GM19043 (cell line): ENCODE data around the gene SETBP1.

Experiments
- ATAC-seq: cut with Tn5 transposase; IDR thresholded peaks from one replicate; pipeline ENCODE4 v1.9.1; 2021; ENCODE audit warnings: low read depth; ENCODE audit not compliant: unreplicated experiment

The SETBP1 gene

DNA sequence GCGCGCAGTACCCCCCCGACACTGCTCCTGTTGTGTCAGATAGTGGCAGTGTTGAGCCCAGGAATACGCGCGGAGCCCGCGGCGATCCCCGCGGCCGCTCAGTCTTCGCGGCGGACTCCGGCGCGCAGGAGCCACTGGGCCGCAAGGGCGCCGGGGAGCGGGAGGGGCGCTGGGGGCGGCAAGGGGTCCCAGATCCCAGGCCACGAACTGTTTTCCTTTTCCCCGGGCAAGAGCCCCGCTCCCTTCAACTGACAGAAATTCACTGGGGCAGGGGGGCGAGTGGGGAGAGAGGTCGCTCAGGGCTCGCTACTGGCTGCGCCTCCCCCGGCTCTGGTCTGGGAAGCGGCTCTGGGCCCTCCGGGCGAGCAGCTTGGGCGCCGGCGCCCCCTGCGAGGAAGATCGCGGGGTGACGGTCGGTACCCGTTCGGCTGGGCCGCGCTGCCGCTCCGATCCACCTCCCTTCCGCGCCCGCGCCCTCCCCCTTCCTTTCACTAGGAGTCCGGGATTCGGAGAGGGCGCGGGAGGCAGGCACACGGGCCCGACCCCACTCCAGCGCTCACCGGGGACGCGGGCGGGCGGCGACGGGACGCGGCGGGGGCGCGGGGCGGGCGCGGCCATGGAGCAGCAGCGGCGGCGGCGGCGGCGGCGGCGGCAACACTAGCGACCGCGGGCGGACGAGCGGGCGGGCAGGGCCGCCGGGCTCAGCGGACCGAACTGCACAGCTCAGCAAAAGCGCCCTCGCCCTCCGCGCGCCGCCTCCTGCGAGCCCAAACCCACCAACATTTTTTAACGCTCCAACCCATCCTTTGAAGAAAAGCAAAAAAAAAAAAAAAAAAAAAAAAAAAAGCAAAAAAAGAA lies 1.4 kb upstream of the SETBP1 start:
- ATAC-seq, result peak; percentile 92

DNA sequence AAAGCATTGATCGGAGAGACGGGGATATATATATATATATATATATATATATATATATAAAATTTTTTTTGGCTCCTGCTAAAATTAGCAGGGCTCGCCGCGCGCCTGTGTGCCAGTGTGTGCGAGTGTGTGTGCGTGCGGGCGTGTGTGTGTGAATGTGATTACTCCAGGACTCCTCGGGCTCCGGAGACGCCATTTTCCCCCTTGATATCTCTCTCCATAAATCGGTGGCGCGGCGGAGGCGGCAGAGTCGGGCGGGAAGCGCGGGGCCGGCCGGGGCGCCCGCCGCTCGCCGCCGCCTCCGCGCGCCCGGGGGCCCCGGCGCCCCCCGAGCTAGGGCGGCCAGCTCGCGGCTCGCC lies 795 bp upstream of the SETBP1 start:
- ATAC-seq, result no peak

DNA sequence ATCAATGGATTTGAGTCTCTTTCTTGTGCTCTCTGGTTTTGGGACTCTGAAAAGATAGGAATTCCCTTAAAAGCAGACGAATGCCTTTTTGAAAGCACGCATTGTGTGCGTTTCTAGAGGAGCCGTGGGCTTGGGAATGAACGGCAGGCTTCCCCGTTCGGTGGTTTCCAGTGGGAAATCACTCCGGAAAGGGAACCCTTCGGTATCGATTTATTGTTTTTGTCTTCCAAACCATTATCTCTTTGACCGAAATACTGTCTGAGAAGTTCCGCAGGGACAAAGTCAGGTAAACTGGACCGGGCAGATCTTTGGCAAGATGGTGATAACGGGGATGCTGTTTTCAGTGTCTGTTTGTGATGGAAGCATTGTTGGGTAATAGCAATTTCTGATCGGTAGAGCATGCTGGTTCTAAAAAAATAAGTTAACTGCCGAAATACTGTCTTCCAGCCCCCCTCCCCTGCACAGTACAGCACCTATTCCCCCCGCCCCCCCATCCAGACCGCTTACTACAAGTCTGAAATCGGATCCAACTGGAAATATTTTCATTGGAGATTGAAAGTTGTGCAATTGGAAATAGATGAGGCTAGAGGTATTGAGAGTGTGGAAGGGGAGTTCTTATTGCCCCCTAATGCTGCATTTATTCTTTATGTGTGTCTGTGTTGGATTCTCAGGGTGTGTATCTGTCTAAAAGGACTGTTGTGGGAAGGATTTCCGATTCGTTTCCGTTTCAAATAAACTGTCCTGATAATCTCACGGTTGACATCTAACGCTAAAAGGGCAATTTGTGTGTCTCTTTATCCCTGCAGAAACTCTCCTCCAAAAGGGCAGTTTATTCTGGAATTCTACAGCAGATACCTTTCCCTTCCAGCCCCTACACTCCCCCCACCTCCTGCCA lies 635 bp downstream of the SETBP1 start:
- no peak for ATAC-seq

DNA sequence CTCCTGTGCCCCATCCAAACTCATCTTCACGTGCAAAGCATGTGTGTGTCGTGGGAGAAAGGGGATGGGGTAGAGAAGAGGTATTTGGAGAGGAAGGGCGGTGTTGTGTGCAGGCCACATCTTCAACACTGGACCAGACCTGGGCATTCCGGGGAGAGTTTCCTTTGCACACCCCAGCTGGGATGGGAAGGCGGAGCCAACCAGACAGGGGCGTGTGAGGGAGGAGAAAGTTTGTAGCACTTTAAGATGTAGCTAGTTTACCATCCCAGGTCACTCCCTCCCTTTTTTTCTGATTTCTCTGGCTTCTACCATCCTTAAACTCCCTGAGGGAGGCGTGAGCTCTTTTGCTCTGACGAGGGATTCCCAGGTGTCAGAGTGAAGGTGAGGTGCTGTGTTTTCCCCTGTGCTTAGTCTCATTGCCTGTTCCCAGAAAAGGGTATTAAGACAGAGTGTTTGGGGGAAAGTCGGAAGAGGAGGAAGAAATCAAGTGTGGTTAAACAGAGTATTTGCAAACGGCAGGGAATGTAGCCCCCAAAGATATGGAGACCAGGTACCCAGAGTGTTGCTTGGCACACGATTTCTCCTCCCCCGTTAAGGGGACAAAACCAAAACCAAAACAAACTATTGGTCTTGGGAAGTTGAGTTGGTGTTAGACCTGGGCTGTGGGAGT lies 1.6 kb downstream of the SETBP1 start:
- no peak for ATAC-seq

DNA sequence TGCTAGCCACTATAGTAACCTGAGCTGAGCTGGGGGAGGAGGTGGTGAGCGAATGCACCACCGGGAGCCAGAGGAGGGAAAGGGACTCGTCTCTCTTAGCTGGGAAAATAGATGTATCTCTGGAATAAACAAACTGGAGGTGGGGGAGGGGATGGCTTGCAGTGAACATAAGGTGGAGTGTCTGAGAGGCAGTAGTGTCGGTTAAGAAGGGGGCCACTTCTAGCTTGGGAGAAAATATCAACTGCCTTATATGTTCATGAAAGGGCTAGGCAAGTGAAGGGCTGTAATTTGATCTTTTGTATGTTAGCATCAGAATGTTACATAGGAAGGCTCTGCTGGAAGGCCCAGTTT lies 2.2 kb downstream of the SETBP1 start:
- ATAC-seq, result no peak

DNA sequence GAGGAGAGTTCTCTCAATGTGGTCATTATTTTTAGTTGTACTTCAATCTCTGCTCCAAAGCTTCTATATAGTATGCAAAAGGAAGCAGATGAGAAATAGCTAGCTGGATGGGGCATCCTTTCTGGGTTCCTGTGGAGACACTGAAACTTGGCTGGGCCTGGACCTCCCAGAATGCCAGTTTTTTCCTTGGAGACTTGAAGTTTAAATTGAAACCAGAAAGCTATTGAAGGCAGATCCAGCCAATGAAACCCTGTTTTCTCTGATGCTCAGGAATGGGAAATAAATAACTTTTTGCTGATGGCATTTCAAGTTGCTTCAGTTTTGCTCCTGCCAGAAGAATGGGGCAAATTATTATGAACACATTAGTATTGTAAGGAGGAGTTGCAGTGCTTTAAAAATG lies 2.9 kb downstream of the SETBP1 start:
- ATAC-seq, result no peak

DNA sequence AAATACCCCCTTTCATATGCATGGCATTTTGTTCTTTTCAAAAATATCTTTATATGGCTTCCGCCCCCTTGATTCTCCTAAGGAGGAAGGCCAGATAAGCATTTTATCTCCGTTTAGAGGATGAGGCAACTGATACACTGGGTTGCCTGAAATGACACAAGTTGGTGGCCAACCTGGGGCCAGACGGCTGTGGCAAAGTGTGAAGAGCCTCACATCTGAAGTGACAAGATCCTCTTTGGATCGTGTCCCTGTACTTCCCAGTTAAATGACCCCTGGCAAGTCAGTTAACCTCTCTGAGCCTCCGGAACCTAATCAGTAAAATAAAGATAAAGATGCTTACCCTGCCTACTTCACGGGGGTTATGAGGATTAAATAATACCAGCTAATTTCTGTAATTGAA lies 4.6 kb downstream of the SETBP1 start:
- ATAC-seq, result no peak

DNA sequence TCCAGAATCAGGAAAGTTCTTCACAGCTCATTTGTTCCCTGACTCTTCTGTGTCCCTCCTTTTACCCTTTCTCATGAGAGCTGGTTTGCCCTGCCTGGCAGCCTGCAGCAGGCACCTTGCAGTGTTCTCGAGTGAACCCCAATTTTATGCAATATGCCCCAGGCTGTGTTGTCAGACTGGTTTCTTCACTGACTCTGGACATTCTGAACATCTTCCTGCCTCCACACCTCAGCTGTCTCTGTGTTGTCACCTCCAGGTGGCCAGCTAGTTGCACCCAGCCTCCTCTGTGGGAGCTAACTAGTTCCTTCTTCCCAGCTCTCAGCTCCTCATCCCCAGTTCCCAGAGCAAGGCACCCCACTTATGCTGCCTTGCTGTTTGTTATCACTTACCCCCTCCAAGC lies 5.5 kb downstream of the SETBP1 start:
- ATAC-seq, result no peak

DNA sequence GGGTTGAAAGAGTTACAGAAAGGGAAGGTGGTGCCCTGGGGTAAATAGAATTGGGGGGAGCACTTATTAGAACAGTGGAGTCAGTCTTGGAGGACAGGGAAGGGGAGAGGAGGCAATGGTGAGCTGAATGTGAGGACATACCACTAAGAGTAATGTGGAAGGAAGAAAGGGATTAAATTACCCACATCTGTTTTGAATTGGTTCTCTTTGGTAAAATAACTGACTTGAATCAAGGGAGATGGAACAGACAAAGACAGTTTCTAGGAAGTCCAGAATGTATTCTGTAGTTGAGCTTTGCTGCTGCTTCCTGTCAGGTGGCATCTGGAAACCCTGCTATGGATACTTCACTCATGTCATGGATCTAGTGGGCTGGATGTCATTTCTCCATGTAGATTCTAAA lies 6.7 kb downstream of the SETBP1 start:
- ATAC-seq, result no peak

DNA sequence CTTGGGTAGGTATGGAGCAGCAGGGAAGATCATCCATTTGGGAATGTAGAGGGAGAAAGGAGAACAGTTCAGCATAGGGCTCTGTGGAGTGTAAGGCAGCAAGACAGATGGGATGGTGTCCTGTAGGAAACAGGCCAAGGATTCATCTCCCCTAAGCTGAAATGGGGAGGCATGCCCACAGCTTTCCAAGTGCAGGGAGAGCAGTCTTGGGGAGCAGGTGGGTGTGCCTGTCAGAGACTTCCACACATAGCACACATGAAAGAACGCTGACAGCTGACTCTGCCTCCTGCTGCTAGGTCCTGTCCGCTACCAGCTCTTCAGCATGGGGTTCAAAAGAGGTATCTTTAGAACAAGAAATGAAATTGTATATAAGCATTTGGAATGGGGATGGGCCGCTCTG lies 9.0 kb downstream of the SETBP1 start:
- ATAC-seq, result no peak

DNA sequence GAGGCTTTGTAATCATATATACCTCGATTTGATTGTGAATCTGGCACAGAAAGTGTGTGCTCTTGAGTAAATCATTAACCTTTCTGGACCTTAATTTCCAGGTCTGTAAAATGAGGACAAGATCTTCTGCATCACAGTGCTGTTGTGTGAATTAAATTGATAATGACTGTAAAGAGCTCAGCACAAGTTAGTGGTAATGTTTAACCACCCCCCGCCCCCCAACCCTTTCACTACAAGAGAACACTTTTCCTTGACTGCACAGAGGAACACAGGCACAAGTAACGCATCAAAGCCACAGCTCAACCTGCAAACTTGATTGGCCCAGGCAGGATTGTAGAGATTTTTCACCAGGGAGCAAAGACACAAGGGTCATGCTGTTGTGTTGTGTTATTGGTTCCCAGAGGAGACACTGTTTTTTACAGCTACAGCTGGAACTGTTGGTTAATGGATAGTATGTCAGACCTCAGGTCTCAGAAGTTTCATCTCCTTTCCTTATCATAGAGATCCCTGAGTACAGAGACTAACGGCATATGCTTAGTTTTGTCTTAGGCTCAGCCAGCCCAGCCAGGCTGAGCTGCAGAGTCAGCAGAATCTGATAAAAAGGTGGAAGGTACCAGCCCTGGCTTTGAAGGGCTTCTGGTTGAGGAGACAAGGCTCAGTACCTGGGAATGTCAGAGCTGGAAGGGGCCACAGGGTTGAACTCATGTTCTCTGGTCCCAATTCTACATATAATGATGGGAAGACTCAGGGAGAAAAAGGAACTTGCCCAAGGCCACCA lies 10.6 kb downstream of the SETBP1 start:
- ATAC-seq, result no peak

DNA sequence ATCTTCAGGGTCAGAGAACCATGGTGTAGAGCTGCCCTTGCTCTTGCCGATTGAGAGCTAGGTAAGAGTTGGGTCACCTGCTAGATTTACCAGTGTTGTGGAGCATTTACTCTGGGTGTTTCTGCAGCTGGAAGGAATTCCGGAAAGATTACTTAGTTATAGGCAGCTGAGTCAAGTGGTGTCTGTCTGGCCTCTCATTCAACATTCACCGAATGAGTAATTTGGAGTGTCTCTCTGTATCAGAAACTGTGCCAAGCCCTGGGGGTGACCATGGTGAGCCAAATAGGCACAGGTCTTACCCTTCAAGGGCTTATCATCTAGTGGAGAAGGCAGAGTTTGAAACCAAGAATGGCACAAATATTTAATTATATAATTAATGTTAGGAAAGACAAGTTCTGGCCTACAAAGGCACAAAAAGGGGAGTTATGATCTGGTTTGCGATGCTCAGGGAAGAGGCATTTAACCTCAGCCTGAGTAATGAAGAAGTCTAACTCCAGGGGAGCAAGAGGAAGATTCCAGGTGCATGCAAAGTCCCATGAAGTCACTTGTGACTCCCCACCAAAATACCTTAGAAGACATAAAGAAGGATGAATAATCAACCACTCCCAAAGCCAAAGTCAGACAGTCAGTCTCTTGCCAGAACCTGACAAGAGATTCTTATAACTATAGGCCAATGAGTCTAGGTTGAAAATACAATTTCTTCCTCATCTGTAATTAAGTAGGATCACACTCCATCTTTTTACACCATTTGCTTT lies 12.5 kb downstream of the SETBP1 start:
- ATAC-seq, result no peak

DNA sequence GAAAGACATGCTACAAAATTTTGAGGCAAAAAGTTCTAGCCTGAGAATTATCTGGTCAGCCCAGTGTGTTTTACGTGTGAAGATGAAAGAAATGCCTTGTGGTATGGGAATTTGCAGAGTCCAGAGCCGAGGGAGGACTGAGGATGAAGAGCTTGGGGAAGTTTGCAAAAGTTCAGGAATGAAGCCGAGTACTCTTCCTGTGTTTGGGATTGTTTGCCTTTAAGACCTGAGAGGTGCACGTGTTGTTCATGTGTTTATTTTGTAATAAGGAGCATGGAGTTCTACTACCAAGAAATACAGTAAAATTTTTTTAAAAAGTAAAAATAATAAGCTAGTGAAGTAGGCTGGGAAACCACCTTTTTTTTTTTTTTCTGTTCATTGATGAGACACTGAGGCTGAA lies 14.8 kb downstream of the SETBP1 start:
- ATAC-seq, result no peak

DNA sequence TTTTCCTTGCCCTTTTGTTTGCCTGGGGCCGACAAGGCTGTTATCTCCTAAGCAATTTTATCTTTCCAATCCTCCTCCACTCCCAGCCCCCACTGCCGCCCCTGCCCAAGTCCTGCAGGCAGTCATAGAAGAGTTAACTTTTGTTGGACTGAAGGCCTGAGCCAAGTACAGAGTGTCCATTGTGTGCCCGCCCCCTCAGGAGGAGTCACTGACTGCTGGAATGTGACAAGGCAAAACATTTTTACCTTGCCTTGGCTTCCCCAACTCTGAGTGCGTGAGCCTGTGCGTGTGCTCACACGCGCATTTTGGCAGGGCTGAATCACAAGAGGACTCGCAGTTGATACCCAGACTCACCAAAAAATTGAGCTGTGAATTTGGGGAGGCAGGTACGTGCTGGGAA lies 16.2 kb downstream of the SETBP1 start:
- ATAC-seq, result no peak

DNA sequence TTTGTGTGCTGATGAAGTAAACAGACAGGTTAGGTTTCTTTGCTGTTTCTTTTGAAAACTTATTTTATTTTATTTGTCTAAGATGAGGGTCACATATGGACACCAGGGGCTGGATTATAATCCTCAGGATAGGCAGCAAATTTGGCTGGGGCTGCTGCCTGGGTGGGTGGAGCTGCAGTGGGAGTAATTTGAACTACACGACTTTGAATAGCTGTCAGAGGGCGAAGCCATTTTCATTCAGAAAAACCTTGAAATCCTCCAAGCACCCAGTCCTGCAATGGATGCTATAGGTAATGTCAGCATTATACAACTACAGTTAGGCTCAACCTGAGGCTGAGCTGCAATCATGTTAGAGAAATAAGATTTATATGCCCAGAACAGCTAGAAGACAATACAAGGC lies 16.6 kb downstream of the SETBP1 start:
- ATAC-seq, result no peak

DNA sequence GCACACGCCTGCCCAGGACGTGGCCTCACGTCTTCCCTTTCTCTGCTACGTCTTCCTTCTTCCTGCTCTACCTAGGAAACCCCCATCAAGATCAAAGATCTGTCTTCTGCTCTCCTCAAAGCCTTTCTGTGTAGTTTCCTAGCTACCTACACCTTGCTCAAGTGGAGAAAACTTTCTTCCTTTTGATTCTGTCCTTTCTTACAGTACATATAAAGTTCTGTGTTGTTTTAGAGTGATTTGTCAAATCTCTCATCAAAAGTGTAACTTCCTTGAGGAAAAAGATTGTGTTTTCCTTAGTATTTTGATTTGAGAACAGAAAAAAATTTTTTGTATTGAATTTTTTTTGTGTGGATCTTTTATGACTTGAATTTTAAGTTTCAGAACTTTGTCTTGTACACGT lies 17.8 kb downstream of the SETBP1 start:
- no peak for ATAC-seq

DNA sequence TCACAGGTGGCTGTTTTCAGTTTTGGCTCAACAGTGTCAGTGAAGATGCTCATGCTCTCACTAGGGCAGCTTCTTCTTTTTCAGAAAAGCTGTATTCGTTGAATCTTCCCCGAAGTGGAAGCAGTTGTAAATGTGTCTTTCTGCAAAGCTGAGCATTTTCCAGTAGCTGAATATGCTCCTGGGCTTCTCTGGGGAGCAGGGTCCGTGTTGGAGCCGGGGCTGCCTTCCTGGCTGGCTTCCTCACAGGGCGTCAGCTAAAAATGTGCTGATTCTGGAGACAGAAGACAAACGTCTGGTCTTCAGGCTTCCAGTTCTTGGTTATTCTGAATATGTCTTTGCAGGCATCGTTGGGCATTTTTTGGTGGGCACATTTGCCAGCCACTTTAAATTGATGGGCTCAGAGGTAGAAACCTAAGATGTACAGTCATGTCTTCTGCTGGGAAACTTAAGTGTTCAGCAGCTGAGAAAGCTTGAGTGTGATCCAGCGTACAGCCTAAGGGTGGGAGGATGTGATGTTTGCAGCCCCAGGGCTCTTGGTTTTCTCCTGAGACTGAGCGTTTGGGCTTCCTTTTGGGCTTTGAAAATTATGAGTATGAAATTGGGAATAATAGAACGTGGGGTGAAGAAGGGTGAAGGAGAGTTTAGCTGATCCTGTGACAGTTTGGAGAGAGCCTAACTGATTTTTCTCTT lies 19.0 kb downstream of the SETBP1 start:
- ATAC-seq, result no peak

DNA sequence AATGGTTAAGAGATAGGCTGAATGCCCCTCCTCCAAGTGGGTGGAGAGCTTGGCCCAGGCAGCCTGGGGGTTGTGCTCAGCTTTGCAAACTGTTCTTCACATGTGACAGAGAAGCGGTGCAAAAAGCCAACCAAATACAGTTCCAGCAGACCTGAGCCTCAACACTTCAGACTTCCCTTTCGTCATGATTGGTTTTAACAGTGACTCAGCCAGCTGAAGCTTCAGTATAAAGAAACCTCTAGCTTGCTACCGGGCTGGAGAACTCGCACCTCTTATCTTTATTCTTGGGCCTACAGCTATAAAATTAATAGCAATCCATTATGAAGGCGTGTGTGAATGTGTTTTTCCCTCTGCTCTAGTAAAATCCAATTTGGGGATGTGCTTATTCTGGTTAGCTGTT lies 20.0 kb downstream of the SETBP1 start:
- no peak for ATAC-seq

DNA sequence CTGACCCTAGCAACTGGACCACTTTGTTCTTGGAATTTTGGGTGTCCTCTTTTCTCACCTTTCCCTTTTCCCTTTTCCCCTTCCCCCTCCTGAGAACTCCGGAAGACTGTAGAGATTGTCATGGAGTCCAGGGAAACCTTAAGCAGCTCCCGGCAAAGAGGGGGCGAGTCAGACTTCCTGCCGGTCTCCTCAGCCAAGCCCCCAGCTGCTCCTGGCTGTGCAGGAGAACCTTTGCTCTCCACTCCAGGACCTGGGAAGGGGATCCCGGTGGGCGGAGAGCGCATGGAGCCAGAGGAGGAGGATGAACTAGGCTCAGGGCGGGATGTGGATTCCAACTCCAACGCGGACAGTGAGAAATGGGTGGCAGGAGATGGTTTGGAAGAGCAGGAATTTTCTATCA lies 20.5 kb downstream of the SETBP1 start:
- no peak for ATAC-seq
